GM12878 (cell line): Measurements from ENCODE around the gene NR1D2. TPM values are rescaled to one million over a fixed set of nuclear protein-coding genes. Genes with fewer than 3 reads are reported as not detected.

ENCODE experiments used
- ATAC-seq: fragments of 200-7000 bp; cut with Tn5 transposase; 3 replicates; pipeline ENCODE4 v1.9.1; 2020; ENCODE audit warnings: mild to moderate bottlenecking, moderate library complexity
- BruUV-seq: library from RNA; stranded (reverse); fragments of 400-500 nt; replicated peaks from 2 replicates; lab custom pipeline; 2021; lab: Mats Ljungman, UMichigan
- CTCF ChIA-PET: fragments of 300-600 bp; sonication (Branson Sonifier 250); formaldehyde crosslinking; extraction: SDS; loops from one replicate; lab custom pipeline; 2021; ENCODE audit warnings: inconsistent platforms; lab: Yijun Ruan, JAX
- POLR2A ChIA-PET: fragments of 350-600 bp; formaldehyde crosslinking; extraction: SDS; loops from one replicate; lab custom pipeline; 2021; ENCODE audit warnings: inconsistent platforms; lab: Charles Lee
- RAD21 ChIA-PET: fragments of 300-600 bp; sonication (Branson Sonifier 250); formaldehyde crosslinking; loops from one replicate; lab custom pipeline; 2023; ENCODE audit warnings: antibody characterized with exemption; ENCODE audit not compliant: unreplicated experiment; lab: Charles Lee
- SMC1A ChIA-PET: fragments of 300-600 bp; sonication (Branson Sonifier 250); formaldehyde crosslinking; loops from one replicate; lab custom pipeline; 2023; ENCODE audit not compliant: unreplicated experiment, uncharacterized antibody; lab: Charles Lee
- DNase-seq: peaks from one replicate; pipeline ENCODE4 v3.0.0-alpha.2; 2011; ENCODE audit warnings: low read depth, low spot score
- FAIRE-seq: peaks from 3 replicates; lab custom pipeline; 2011; peaks lifted over from hg19 to GRCh38; lab: Jason Lieb, UNC
- H2AFZ ChIP-seq: 2 replicates; pipeline ENCODE4 v1.6.0; 2011; ENCODE audit warnings: low read depth, low read length, control low read depth; ENCODE audit not compliant: control insufficient read depth
- H3K27ac ChIP-seq: 2 replicates; pipeline ENCODE4 v1.5.1; 2011; ENCODE audit warnings: control low read depth; ENCODE audit not compliant: control insufficient read depth, insufficient read depth
- H3K27me3 ChIP-seq, 2 experiments: replicated peaks in 1 of 2; 2 replicates each; pipeline versions ENCODE4 v1.6.0 to v1.6.1; 2011; ENCODE audit warnings: low read length in 1 of 2; ENCODE audit not compliant: control insufficient read depth in 2 of 2, insufficient read depth in 2 of 2
- H3K36me3 ChIP-seq, 2 experiments: 2 replicates each; pipeline ENCODE4 v1.5.1; 2011; ENCODE audit warnings: low read length in 1 of 2; ENCODE audit not compliant: control insufficient read depth in 2 of 2, insufficient read depth in 2 of 2
- H3K4me1 ChIP-seq: 2 replicates; pipeline ENCODE4 v1.6.1; 2011; ENCODE audit warnings: mild to moderate bottlenecking, low read length, moderate library complexity, mixed read lengths; ENCODE audit not compliant: control insufficient read depth, insufficient read depth
- H3K4me2 ChIP-seq: 2 replicates; pipeline ENCODE4 v1.6.0; 2011; ENCODE audit warnings: control low read depth; ENCODE audit not compliant: control insufficient read depth, insufficient read depth
- H3K4me3 ChIP-seq: fragments of 200-600 bp; sonication (generic); 2 replicates; pipeline ENCODE4 v1.5.1; 2016
- H3K79me2 ChIP-seq: 2 replicates; pipeline ENCODE4 v1.6.0; 2011; ENCODE audit warnings: low read length; ENCODE audit not compliant: control insufficient read depth, insufficient read depth
- H3K9ac ChIP-seq: 2 replicates; pipeline ENCODE4 v1.8.0; 2011; ENCODE audit warnings: low read length, control low read depth, mixed read lengths; ENCODE audit not compliant: control insufficient read depth, insufficient read depth
- H3K9me3 ChIP-seq: replicated peaks from 3 replicates; pipeline ENCODE4 v1.5.1; 2011; ENCODE audit warnings: mild to moderate bottlenecking, low read length; ENCODE audit not compliant: control insufficient read depth, insufficient read depth
- H4K20me1 ChIP-seq: 2 replicates; pipeline ENCODE4 v1.6.0; 2011; ENCODE audit not compliant: control insufficient read depth, insufficient read depth
- CREB1 ChIP-seq: IDR thresholded peaks from 2 replicates; pipeline ENCODE4 v1.6.1; 2012; ENCODE audit warnings: low read depth, mild to moderate bottlenecking, inconsistent platforms
- NR2C2 ChIP-seq: IDR thresholded peaks from 2 replicates; pipeline ENCODE4 v1.6.1; 2011; ENCODE audit warnings: borderline replicate concordance, low read depth; ENCODE audit not compliant: control insufficient read depth, insufficient read length
- PML ChIP-seq: IDR thresholded peaks from 2 replicates; pipeline ENCODE4 v1.6.1; 2012; ENCODE audit warnings: low read length, inconsistent platforms
- POLR2AphosphoS5 ChIP-seq: IDR thresholded peaks from 2 replicates; pipeline ENCODE4 v1.6.1; 2011; ENCODE audit warnings: mild to moderate bottlenecking, low read length, inconsistent platforms
- RBBP5 ChIP-seq: fragments of 200-600 bp; sonication (generic); conservative IDR thresholded peaks from 2 replicates; pipeline ENCODE4 v1.6.1; 2016
- ZNF24 ChIP-seq: fragments of 450-650 bp; IDR thresholded peaks from 2 replicates; pipeline ENCODE4 v1.6.1; 2017; ENCODE audit warnings: antibody characterized with exemption, mild to moderate bottlenecking
- WGBS: methylation state at CpG from one replicate; pipeline ENCODE4 v1.1.6; 2016; ENCODE audit warnings: low lambda C conversion rate; ENCODE audit not compliant: insufficient replicate concordance, insufficient coverage; ENCODE audit errors: missing lambda C conversion rate; 5-methylcytosine and 5-hydroxymethylcytosine counted together
- in situ Hi-C: fragments of 300-500 bp; cut with MboI; formaldehyde crosslinking; loops from 9 replicates; pipeline ENCODE4 v1.14.3; 2018; ENCODE audit warnings: mixed read lengths
- intact Hi-C: fragments of 100-400 bp; cut with micrococcal nuclease; formaldehyde crosslinking; loops from one replicate; pipeline ENCODE4 v1.14.2; 2022; ENCODE audit not compliant: unreplicated experiment
- polyA plus RNA-seq, 11 experiments: library from polyadenylated mRNA; depleted of rRNA in 4 of 11; unstranded in 6 of 11; stranded (reverse) in 5 of 11; fragments of >200 nt; fragmentation: Nextera tagmentation in 4 of 11; fragmentation: Illumina TruSeq in 1 of 11; extraction: Ambion mirVana in 4 of 11; extraction: Trizol in 1 of 11; gene quantifications; 1 replicate in 1 of 11; 2 replicates in 10 of 11; pipeline versions ENCODE4 v1.2.1 to v1.2.3, GENCODE V29; 2011 to 2016; ENCODE audit warnings: inconsistent platforms in 2 of 11, missing spikeins in 2 of 11, low read depth in 1 of 11
- total RNA-seq, 4 experiments: library from RNA; depleted of rRNA in 3 of 4; stranded (reverse); fragments of >200 nt in 3 of 4; fragmentation: Illumina TruSeq in 1 of 4; extraction: Trizol in 1 of 4; gene quantifications; 2 replicates each; pipeline versions ENCODE4 v1.2.1 to v1.2.3, GENCODE V29; 2013 to 2021
- TF ChIP-seq, protein P1 (sequence below): fragments of 150-350 bp; IDR thresholded peaks from 2 replicates; pipeline ENCODE4 v1.6.1; 2014; ENCODE audit warnings: mild to moderate bottlenecking, low read depth, low read length

Gene NR1D2
- total and polyA plus RNA-seq, 10 of the 15 experiments (the other 5 are each of a cell fraction or from before 2014, with no cell fraction given): 0.67 to 5.3 (median 2.6) TPM

DNA sequence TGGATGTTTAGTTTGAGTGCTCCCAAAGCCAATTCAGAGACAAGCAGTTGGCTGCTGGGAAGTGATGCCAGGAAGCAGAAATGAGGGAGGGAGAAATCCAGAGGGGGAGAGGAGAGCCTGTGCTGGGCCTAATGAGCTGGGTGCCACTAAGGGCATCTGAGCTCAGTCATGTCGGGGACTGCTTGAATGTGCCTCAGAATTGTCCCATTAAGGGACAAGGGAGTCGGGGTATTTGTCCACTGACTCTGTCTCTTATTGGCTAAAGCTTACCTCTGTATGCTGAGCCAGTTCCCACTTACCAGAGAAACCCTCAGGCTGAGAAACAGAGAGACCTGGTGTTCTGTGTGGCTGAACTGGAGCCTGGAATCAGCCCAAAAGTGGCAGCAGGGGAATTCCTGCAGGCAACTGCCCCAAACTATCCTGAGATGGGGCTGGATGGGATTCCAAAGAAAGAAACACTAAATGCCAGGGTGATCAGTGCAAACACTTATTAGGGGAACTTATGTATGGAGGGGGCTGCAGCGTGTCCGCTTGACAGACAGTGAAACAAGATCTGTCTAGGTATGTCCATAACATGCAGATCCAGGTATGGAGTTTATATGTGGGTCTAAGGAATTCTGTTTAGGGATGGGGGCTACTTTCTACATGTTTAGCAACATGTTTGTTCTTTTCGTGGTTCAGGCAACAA is 48.6 kb downstream of the NR1D2 start:
- H3K27me3 ChIP-seq: no peaks in the 10 kb centered on the region
- SMC1A ChIA-PET: interaction anchor here (1.1 to 1.5 kb wide), 3 partner anchors 38 to 105 kb away, joined by 3 to 5 read pairs (median 3); no protein-coding TSS in a partner anchor
- in situ Hi-C loops: loop anchor here (5.0 kb wide), 1 partner anchor 249 kb away; no protein-coding TSS in a partner anchor
- intact Hi-C loops: no loop called here
- no peaks in the 10 kb centered on the region for H3K36me3 ChIP-seq
- no peak for ATAC-seq
- TF ChIP-seq, protein P1, sequence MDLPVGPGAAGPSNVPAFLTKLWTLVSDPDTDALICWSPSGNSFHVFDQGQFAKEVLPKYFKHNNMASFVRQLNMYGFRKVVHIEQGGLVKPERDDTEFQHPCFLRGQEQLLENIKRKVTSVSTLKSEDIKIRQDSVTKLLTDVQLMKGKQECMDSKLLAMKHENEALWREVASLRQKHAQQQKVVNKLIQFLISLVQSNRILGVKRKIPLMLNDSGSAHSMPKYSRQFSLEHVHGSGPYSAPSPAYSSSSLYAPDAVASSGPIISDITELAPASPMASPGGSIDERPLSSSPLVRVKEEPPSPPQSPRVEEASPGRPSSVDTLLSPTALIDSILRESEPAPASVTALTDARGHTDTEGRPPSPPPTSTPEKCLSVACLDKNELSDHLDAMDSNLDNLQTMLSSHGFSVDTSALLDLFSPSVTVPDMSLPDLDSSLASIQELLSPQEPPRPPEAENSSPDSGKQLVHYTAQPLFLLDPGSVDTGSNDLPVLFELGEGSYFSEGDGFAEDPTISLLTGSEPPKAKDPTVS: no peak
- TF ChIP-seq NR2C2: no peak
- no peak for TF ChIP-seq PML
- TF ChIP-seq RBBP5: no peak
- no peak for TF ChIP-seq CREB1
- TF ChIP-seq POLR2AphosphoS5: no peak
- no peak for TF ChIP-seq ZNF24
- TF ChIP-seq, all 136 proteins: peak for 0
- no peaks in the 10 kb centered on the region for H3K79me2 ChIP-seq
- no TSS peak for BruUV-seq
- 42% methylated on average over 5 of the region's 5 CpGs for whole genome bisulfite sequencing
- FAIRE-seq: no peak
- no peaks in the 10 kb centered on the region for H4K20me1 ChIP-seq
- CTCF ChIA-PET: interaction anchor here (3.2 kb wide), 1 partner anchor 105 kb away, joined by 10 read pairs; no protein-coding TSS in a partner anchor
- H3K9me3 ChIP-seq: no peaks in the 10 kb centered on the region
- H3K4me1 ChIP-seq: no peaks in the 10 kb centered on the region
- no peak for DNase-seq
- RAD21 ChIA-PET: interaction anchor here (1.0 to 1.8 kb wide), 2 partner anchors 159 to 243 kb away, joined by 3 to 6 read pairs; no protein-coding TSS in a partner anchor
- H2AFZ ChIP-seq: no peak overlapping the region
- no peak overlapping the region for H3K27ac ChIP-seq
- H3K4me2 ChIP-seq: no peak overlapping the region
- H3K4me3 ChIP-seq: no peak overlapping the region
- no peak overlapping the region for H3K9ac ChIP-seq
- POLR2A ChIA-PET: no interaction called here
